Measurements from ENCODE around the gene P2RX7.

P2RX7 gene

DNA sequence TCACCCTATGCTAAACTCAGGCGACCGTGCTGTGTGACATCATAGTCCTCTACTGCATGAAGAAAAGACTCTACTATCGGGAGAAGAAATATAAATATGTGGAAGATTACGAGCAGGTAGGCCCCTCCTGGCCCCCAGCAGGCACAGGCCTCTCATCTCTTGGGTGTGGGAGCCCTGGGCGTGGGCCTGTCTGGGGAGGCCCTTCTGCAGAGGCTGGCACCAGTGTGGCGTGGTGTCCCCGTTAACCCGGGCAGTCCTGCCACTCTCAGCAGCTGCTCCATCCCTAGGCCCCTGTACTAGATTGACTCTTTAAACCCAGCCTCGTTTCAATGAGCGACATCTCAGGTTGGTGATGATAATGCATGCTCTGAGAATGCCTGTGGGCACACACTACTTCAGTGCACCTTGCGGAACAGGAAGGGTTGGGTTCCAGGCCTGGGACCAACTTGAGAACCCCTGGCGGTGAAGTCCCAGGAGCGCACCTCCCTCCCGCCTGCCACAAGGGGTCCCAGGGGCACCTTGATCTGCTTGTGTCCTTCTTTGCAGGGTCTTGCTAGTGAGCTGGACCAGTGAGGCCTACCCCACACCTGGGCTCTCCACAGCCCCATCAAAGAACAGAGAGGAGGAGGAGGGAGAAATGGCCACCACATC, 100.4 kb downstream of the P2RX7 start:
- no peak for FAIRE-seq

GRCh38 chr12:121233628-121234020, 100.9 kb downstream of the P2RX7 start:
- no peak for FAIRE-seq

- FAIRE-seq: no peak
Observed at GRCh38 chr12:121236776-121237175, 104.1 kb downstream of the P2RX7 start.

GRCh38 chr12:121237415-121237814, 104.7 kb downstream of the P2RX7 start:
- no peak for FAIRE-seq
